Measurements from ENCODE around the gene UNKL. TPM values are rescaled to one million over a fixed set of nuclear protein-coding genes. Genes with fewer than 3 reads are reported as not detected.

UNKL gene
- total RNA-seq, 1 donor from 2014 or later: 45.5 TPM

- DNase-seq (ENCODE audit: low spot score): no peak
- ATAC-seq: no peak
- intact Hi-C loops (cut with DNase I): no loop called here
Measured at GRCh38 chr16:1381612-1382406, 32.7 kb downstream of the UNKL start.

- no peak for ATAC-seq
- DNase-seq (ENCODE audit: low spot score): no peak
- intact Hi-C loops (cut with DNase I): no loop called here
Measured at GRCh38 chr16:1380195-1380594, 34.3 kb downstream of the UNKL start.

- no peak for DNase-seq (ENCODE audit: low spot score)
- peak; percentile 48 for ATAC-seq
- intact Hi-C loops (cut with DNase I): no loop called here
Measured at GRCh38 chr16:1379304-1380076, 35.0 kb downstream of the UNKL start.

- ATAC-seq: peak; percentile 77
- DNase-seq (ENCODE audit: low spot score): peak; percentile 80
- intact Hi-C loops (cut with DNase I): no loop called here
Measured at GRCh38 chr16:1378804-1379303, 35.6 kb downstream of the UNKL start.

- intact Hi-C loops (cut with DNase I): no loop called here
- ATAC-seq (no peak), DNase-seq (ENCODE audit: low spot score) (no peak)
Measured at GRCh38 chr16:1378087-1378803, 36.3 kb downstream of the UNKL start.

GRCh38 chr16:1377406-1378010 lies 37.0 kb downstream of the UNKL start:
- intact Hi-C loops (cut with DNase I): no loop called here
- DNase-seq (ENCODE audit: low spot score): no peak
- no peak for ATAC-seq

GRCh38 chr16:1375741-1376410 lies 38.6 kb downstream of the UNKL start:
- ATAC-seq: no peak
- no peak for DNase-seq (ENCODE audit: low spot score)
- intact Hi-C loops (cut with DNase I): no loop called here

GRCh38 chr16:1375298-1375640 lies 39.2 kb downstream of the UNKL start:
- no peak for DNase-seq (ENCODE audit: low spot score)
- intact Hi-C loops (cut with DNase I): no loop called here
- no peak for ATAC-seq

- intact Hi-C loops (cut with DNase I): no loop called here
- ATAC-seq (no peak), DNase-seq (ENCODE audit: low spot score) (no peak)
Measured at GRCh38 chr16:1374418-1375297, 39.8 kb downstream of the UNKL start.

- intact Hi-C loops (cut with DNase I): no loop called here
- no peak for ATAC-seq
- no peak for DNase-seq (ENCODE audit: low spot score)
Measured at GRCh38 chr16:1372292-1372950, 42.1 kb downstream of the UNKL start.

- DNase-seq (ENCODE audit: low spot score) (no peak), ATAC-seq (no peak)
- intact Hi-C loops (cut with DNase I): no loop called here
Measured at GRCh38 chr16:1371054-1371978, 43.2 kb downstream of the UNKL start.

- intact Hi-C loops (cut with DNase I): no loop called here
- DNase-seq (ENCODE audit: low spot score): no peak
- no peak for ATAC-seq
Measured at GRCh38 chr16:1367486-1368174, 46.9 kb downstream of the UNKL start.

GRCh38 chr16:1366712-1367299 lies 47.7 kb downstream of the UNKL start:
- DNase-seq (ENCODE audit: low spot score) (no peak), ATAC-seq (no peak)
- intact Hi-C loops (cut with DNase I): no loop called here

GRCh38 chr16:1366060-1366711 lies 48.3 kb downstream of the UNKL start:
- DNase-seq (ENCODE audit: low spot score) (no peak), ATAC-seq (no peak)
- intact Hi-C loops (cut with DNase I): no loop called here

- ATAC-seq (no peak), DNase-seq (ENCODE audit: low spot score) (no peak)
- intact Hi-C loops (cut with DNase I): no loop called here
Measured at GRCh38 chr16:1364510-1364909, 50.0 kb downstream of the UNKL start.
